ENCODE measurements around the gene S100A12.

Gene S100A12

GRCh38 chr1:153395776-153396175, 20.4 kb upstream of the S100A12 start:
- no peak overlapping the region for H3K9ac ChIP-seq (ENCODE audit: low read length)
- H3K27ac ChIP-seq (ENCODE audit: low read depth, low read length) = no peak overlapping the region
- H3K4me3 ChIP-seq (ENCODE audit: low read depth, low read length) = no peak overlapping the region
- H3K9me3 ChIP-seq (ENCODE audit: control insufficient read depth, insufficient read depth, low read depth, low read length) = no peaks in the 10 kb centered on the region
- no peaks in the 10 kb centered on the region for H3K36me3 ChIP-seq (ENCODE audit: control insufficient read depth, insufficient read depth, low read length)
- H3K27me3 ChIP-seq (ENCODE audit: control insufficient read depth, insufficient read depth, low read length) = peaks cover 17% of the 10 kb centered on the region
- no peaks in the 10 kb centered on the region for H3K4me1 ChIP-seq (ENCODE audit: control insufficient read depth, insufficient read depth, low read length)

DNA sequence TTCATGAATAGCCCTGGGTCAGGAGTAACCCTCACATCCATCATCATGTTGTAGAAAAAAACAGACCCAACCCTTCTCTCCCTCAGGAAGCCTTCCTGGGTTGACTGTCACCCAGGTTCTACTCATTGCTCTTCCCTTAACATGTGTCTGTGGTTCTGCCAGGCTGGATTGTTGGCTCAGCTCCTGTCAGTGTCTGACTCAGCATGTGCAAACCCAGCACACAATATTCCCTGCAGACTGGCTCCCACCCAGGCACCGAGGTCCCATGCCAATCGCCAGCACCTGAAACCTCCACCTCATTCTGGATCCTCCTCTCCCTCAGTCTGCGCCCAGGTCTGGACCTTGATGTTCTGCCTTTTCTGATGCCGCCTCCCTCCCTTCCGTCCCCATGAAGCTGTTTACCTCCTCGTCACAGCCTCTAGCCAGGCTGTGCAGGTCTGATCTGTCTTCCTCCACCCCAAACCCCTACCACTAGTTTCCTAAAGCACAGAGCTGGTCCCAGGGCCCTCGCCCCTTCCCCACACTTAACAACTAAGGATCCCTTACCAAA, 19.8 kb upstream of the S100A12 start:
- Histone ChIP-seq H3K36me3 (ENCODE audit: control insufficient read depth, insufficient read depth, low read length) (no peaks in the 10 kb centered on the region), H3K9me3 (ENCODE audit: control insufficient read depth, insufficient read depth, low read depth, low read length) (no peaks in the 10 kb centered on the region), H3K27me3 (ENCODE audit: control insufficient read depth, insufficient read depth, low read length) (peaks cover 19% of the 10 kb centered on the region), H3K27ac (ENCODE audit: low read depth, low read length) (no peak overlapping the region), H3K4me3 (ENCODE audit: low read depth, low read length) (no peak overlapping the region), H3K9ac (ENCODE audit: low read length) (no peak overlapping the region), H3K4me1 (ENCODE audit: control insufficient read depth, insufficient read depth, low read length) (no peaks in the 10 kb centered on the region)

DNA sequence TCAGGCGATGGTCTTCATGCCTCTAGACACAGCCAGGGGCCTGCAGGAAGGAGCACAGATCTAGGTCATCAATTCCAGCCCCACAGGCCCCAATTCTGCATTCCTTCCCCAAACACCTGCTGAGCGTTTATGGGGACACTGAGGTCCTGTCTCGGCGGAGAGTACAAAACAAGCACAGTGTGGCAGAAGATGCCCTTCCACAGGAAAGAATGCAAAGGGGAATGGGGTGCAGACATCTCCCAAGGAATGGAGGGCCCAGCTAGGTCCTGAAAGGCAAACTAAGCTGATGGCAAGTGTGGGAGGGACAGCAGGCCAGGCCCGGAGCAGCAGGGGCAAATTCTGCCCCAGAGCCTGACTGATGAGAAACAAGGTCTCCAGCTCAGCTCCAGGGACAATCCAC, 19.0 kb upstream of the S100A12 start:
- H3K9me3 ChIP-seq (ENCODE audit: control insufficient read depth, insufficient read depth, low read depth, low read length) = no peaks in the 10 kb centered on the region
- no peak overlapping the region for H3K4me3 ChIP-seq (ENCODE audit: low read depth, low read length)
- no peaks in the 10 kb centered on the region for H3K36me3 ChIP-seq (ENCODE audit: control insufficient read depth, insufficient read depth, low read length)
- peaks cover 19% of the 10 kb centered on the region for H3K27me3 ChIP-seq (ENCODE audit: control insufficient read depth, insufficient read depth, low read length)
- no peaks in the 10 kb centered on the region for H3K4me1 ChIP-seq (ENCODE audit: control insufficient read depth, insufficient read depth, low read length)
- no peak overlapping the region for H3K9ac ChIP-seq (ENCODE audit: low read length)
- no peak overlapping the region for H3K27ac ChIP-seq (ENCODE audit: low read depth, low read length)

DNA sequence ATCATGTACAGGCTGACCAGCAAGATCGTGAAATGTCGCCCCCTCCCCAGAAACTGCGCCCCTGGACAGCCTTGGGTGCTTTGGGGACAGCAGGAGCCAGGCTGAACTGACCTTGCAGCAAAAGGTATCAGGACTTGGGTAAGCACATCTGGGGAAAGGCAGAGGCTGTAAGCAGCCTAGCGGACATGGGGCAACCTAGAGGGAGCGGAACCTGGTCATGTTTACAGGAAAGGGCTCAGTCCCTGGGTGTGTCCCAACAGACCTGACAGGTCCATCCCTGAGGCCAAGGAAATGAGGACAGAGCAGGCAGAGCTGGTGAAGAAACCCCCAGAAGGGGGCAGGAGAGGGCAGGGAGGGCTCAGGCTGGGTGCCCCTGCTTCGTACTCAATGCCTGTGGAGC, 18.5 kb upstream of the S100A12 start:
- H3K27me3 ChIP-seq (ENCODE audit: control insufficient read depth, insufficient read depth, low read length) = peaks cover 19% of the 10 kb centered on the region
- H3K4me1 ChIP-seq (ENCODE audit: control insufficient read depth, insufficient read depth, low read length) = no peaks in the 10 kb centered on the region
- no peaks in the 10 kb centered on the region for H3K36me3 ChIP-seq (ENCODE audit: control insufficient read depth, insufficient read depth, low read length)
- no peak overlapping the region for H3K4me3 ChIP-seq (ENCODE audit: low read depth, low read length)
- no peak overlapping the region for H3K9ac ChIP-seq (ENCODE audit: low read length)
- no peaks in the 10 kb centered on the region for H3K9me3 ChIP-seq (ENCODE audit: control insufficient read depth, insufficient read depth, low read depth, low read length)
- H3K27ac ChIP-seq (ENCODE audit: low read depth, low read length) = no peak overlapping the region

- Histone ChIP-seq H3K4me3 (ENCODE audit: low read depth, low read length) (no peak overlapping the region), H3K9ac (ENCODE audit: low read length) (no peak overlapping the region), H3K27ac (ENCODE audit: low read depth, low read length) (no peak overlapping the region), H3K9me3 (ENCODE audit: control insufficient read depth, insufficient read depth, low read depth, low read length) (no peaks in the 10 kb centered on the region), H3K4me1 (ENCODE audit: control insufficient read depth, insufficient read depth, low read length) (no peaks in the 10 kb centered on the region), H3K27me3 (ENCODE audit: control insufficient read depth, insufficient read depth, low read length) (peaks cover 16% of the 10 kb centered on the region), H3K36me3 (ENCODE audit: control insufficient read depth, insufficient read depth, low read length) (no peaks in the 10 kb centered on the region)
Observed at GRCh38 chr1:153392822-153393221, 17.4 kb upstream of the S100A12 start.

GRCh38 chr1:153392258-153392657, 16.8 kb upstream of the S100A12 start:
- Histone ChIP-seq H3K4me1 (ENCODE audit: control insufficient read depth, insufficient read depth, low read length) (no peaks in the 10 kb centered on the region), H3K9ac (ENCODE audit: low read length) (no peak overlapping the region), H3K4me3 (ENCODE audit: low read depth, low read length) (no peak overlapping the region), H3K9me3 (ENCODE audit: control insufficient read depth, insufficient read depth, low read depth, low read length) (no peaks in the 10 kb centered on the region), H3K27ac (ENCODE audit: low read depth, low read length) (no peak overlapping the region), H3K36me3 (ENCODE audit: control insufficient read depth, insufficient read depth, low read length) (no peaks in the 10 kb centered on the region), H3K27me3 (ENCODE audit: control insufficient read depth, insufficient read depth, low read length) (peaks cover 16% of the 10 kb centered on the region)

- Histone ChIP-seq H3K4me3 (ENCODE audit: low read depth, low read length) (no peak within 1 kb of the TSS), H3K27me3 (ENCODE audit: control insufficient read depth, insufficient read depth, low read length) (peaks cover 8% of the 10 kb centered on the region), H3K4me1 (ENCODE audit: control insufficient read depth, insufficient read depth, low read length) (no peaks in the 10 kb centered on the region), H3K27ac (ENCODE audit: low read depth, low read length) (no peak within 1 kb of the TSS), H3K36me3 (ENCODE audit: control insufficient read depth, insufficient read depth, low read length) (no peaks in the 10 kb centered on the region), H3K9me3 (ENCODE audit: control insufficient read depth, insufficient read depth, low read depth, low read length) (no peaks in the 10 kb centered on the region), H3K9ac (ENCODE audit: low read length) (no peak within 1 kb of the TSS)
Observed at GRCh38 chr1:153390938-153391710, 15.7 kb upstream of the S100A12 start, which contains the start of gene S100A8. Gene S100A8, minus strand, starts transcription at chr1:153391073. Its CDS starts 538 bp downstream, at chr1:153390535.

DNA sequence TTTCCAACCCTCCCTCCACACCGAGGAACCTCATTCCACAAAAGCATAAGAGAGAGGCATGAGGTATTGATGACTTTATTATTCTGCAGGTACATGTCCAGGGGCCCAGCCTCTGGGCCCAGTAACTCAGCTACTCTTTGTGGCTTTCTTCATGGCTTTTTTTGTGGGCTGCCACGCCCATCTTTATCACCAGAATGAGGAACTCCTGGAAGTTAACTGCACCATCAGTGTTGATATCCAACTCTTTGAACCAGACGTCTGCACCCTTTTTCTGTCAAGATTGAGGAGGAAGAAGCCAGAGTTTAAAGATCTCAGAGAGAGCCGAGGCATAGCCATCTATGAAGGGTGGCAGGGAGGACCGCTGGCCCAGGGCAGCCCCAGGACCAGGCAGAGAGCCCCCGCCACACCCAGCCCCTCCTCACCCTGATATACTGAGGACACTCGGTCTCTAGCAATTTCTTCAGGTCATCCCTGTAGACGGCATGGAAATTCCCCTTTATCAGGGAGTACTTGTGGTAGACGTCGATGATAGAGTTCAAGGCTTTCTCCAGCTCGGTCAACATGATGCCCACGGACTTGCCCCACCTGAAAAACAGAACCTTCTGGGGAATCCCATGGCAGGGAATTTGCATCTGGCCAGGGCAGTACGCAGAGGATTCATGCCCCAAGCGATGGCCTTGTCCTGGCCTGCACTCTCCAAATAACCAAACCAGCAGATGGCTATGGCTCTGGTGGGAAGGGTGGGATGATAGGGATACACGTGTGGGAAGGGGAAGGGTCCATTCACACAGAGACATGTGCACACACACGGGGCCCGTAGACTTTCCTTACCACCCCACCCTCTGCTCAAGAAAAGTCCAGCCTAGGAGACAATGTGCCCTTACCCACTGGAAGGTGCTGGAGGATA, 14.8 kb upstream of the S100A12 start:
- no peaks in the 10 kb centered on the region for H3K9me3 ChIP-seq (ENCODE audit: control insufficient read depth, insufficient read depth, low read depth, low read length)
- no peak overlapping the region for H3K27ac ChIP-seq (ENCODE audit: low read depth, low read length)
- no peak overlapping the region for H3K9ac ChIP-seq (ENCODE audit: low read length)
- no peaks in the 10 kb centered on the region for H3K36me3 ChIP-seq (ENCODE audit: control insufficient read depth, insufficient read depth, low read length)
- H3K4me1 ChIP-seq (ENCODE audit: control insufficient read depth, insufficient read depth, low read length) = no peaks in the 10 kb centered on the region
- H3K27me3 ChIP-seq (ENCODE audit: control insufficient read depth, insufficient read depth, low read length) = peaks cover 6% of the 10 kb centered on the region
- H3K4me3 ChIP-seq (ENCODE audit: low read depth, low read length) = no peak overlapping the region

GRCh38 chr1:153389401-153389800, 14.0 kb upstream of the S100A12 start:
- Histone ChIP-seq H3K36me3 (ENCODE audit: control insufficient read depth, insufficient read depth, low read length) (no peaks in the 10 kb centered on the region), H3K9me3 (ENCODE audit: control insufficient read depth, insufficient read depth, low read depth, low read length) (no peaks in the 10 kb centered on the region), H3K4me3 (ENCODE audit: low read depth, low read length) (no peak overlapping the region), H3K27me3 (ENCODE audit: control insufficient read depth, insufficient read depth, low read length) (0 out of 2 replicates have a peak, but pooled peaks cover 3% of the 10 kb centered on the region), H3K4me1 (ENCODE audit: control insufficient read depth, insufficient read depth, low read length) (no peaks in the 10 kb centered on the region), H3K9ac (ENCODE audit: low read length) (no peak overlapping the region), H3K27ac (ENCODE audit: low read depth, low read length) (no peak overlapping the region)

GRCh38 chr1:153387785-153388184, 12.4 kb upstream of the S100A12 start:
- Histone ChIP-seq H3K36me3 (ENCODE audit: control insufficient read depth, insufficient read depth, low read length) (no peaks in the 10 kb centered on the region), H3K4me3 (ENCODE audit: low read depth, low read length) (no peak overlapping the region), H3K9me3 (ENCODE audit: control insufficient read depth, insufficient read depth, low read depth, low read length) (no peaks in the 10 kb centered on the region), H3K4me1 (ENCODE audit: control insufficient read depth, insufficient read depth, low read length) (no peaks in the 10 kb centered on the region), H3K9ac (ENCODE audit: low read length) (no peak overlapping the region), H3K27me3 (ENCODE audit: control insufficient read depth, insufficient read depth, low read length) (0 out of 2 replicates have a peak, but pooled peaks cover 6% of the 10 kb centered on the region), H3K27ac (ENCODE audit: low read depth, low read length) (no peak overlapping the region)

DNA sequence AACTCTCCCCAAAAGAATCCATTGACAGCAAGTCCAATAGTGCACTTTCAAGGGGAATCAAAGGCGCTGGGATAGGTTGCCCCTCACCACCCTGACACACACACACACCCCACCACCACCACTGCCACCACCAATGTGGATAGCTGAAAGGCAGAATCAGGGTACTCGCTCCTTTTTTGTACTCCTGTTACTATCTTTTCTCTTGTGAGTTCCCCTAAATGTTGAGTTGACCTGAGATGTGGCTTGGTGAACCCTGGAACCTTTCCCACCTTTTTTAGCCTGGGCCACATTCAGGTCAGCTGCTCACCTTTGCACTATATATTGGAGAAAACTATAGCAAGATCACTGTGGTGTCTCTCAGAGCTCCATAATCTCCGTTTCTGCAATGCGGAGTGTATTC, 11.6 kb upstream of the S100A12 start:
- H3K27ac ChIP-seq (ENCODE audit: low read depth, low read length) = no peak overlapping the region
- 0 out of 2 replicates have a peak, but pooled peaks cover 6% of the 10 kb centered on the region for H3K27me3 ChIP-seq (ENCODE audit: control insufficient read depth, insufficient read depth, low read length)
- H3K4me3 ChIP-seq (ENCODE audit: low read depth, low read length) = no peak overlapping the region
- no peaks in the 10 kb centered on the region for H3K9me3 ChIP-seq (ENCODE audit: control insufficient read depth, insufficient read depth, low read depth, low read length)
- H3K9ac ChIP-seq (ENCODE audit: low read length) = no peak overlapping the region
- no peaks in the 10 kb centered on the region for H3K4me1 ChIP-seq (ENCODE audit: control insufficient read depth, insufficient read depth, low read length)
- no peaks in the 10 kb centered on the region for H3K36me3 ChIP-seq (ENCODE audit: control insufficient read depth, insufficient read depth, low read length)
